ENCODE data around the gene INS.

Gene INS

GRCh38 chr11:2154889-2155288 lies 6.1 kb downstream of the INS start:
- DNase-seq, result no peak
- in situ Hi-C loops (cut with HindIII; ENCODE audit: low pct_ligation_motif_present, low pct_unique_long_range_greater_than_20kb, low sequenced_read_pairs), result no loop called here

- DNase-seq, result no peak
- in situ Hi-C loops (cut with HindIII; ENCODE audit: low pct_ligation_motif_present, low pct_unique_long_range_greater_than_20kb, low sequenced_read_pairs), result no loop called here
Measured at GRCh38 chr11:2154195-2154585, 6.8 kb downstream of the INS start.

- no peak for DNase-seq
- in situ Hi-C loops (cut with HindIII; ENCODE audit: low pct_ligation_motif_present, low pct_unique_long_range_greater_than_20kb, low sequenced_read_pairs), result no loop called here
Measured at GRCh38 chr11:2153581-2154194, 7.3 kb downstream of the INS start.

DNA sequence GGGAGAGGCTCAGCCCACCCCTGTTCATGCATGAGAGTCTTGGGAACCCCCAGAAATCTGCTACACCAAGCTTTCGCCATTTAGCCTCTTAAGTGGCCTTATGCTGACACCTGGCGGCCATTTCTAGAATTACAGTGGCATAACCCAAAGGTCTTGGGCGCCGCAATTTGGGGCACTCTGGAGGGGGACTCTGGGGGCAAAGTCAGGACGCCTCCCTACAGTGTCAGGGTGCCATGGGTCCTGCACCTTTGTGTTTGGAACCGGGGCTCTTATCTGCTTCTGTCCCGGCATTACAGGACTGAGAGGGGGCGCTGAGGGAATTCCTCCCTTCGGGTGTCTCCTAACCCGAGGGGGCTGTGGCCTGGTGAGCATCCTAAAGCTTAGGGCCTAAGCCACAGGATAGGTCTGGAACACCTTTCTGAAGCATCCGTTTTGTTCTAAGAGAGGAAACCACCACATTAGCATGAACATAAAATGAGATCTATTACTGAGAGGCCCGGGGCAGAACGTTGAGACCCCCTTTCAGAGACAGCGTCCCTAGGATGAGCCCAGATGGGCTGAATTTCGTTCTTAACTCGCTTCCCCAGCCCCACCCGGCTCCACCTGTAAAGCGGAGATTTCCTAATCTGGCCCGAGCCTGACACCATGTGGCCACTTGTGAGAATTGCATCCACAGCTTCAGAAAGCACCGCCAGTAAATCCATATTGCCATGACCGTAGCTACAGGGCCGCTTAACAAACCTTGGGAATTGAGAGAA lies 9.3 kb downstream of the INS start:
- in situ Hi-C loops (cut with HindIII; ENCODE audit: low pct_ligation_motif_present, low pct_unique_long_range_greater_than_20kb, low sequenced_read_pairs), result no loop called here
- DNase-seq, result peak; percentile 70

GRCh38 chr11:2149864-2150847 lies 10.9 kb downstream of the INS start:
- DNase-seq, result peak; percentile 47
- in situ Hi-C loops (cut with HindIII; ENCODE audit: low pct_ligation_motif_present, low pct_unique_long_range_greater_than_20kb, low sequenced_read_pairs), result no loop called here

- in situ Hi-C loops (cut with HindIII; ENCODE audit: low pct_ligation_motif_present, low pct_unique_long_range_greater_than_20kb, low sequenced_read_pairs), result no loop called here
Measured at GRCh38 chr11:2149460-2149859, 11.5 kb downstream of the INS start.

GRCh38 chr11:2148595-2148994 lies 12.4 kb downstream of the INS start:
- in situ Hi-C loops (cut with HindIII; ENCODE audit: low pct_ligation_motif_present, low pct_unique_long_range_greater_than_20kb, low sequenced_read_pairs), result no loop called here

More at GRCh38 chr11:2149460-2149859, 11.5 kb downstream of the INS start:
- no peak for DNase-seq

GRCh38 chr11:2147391-2147790 lies 13.6 kb downstream of the INS start:
- DNase-seq, result no peak
- in situ Hi-C loops (cut with HindIII; ENCODE audit: low pct_ligation_motif_present, low pct_unique_long_range_greater_than_20kb, low sequenced_read_pairs), result no loop called here

More at GRCh38 chr11:2148595-2148994, 12.4 kb downstream of the INS start:
- DNase-seq, result no peak

DNA sequence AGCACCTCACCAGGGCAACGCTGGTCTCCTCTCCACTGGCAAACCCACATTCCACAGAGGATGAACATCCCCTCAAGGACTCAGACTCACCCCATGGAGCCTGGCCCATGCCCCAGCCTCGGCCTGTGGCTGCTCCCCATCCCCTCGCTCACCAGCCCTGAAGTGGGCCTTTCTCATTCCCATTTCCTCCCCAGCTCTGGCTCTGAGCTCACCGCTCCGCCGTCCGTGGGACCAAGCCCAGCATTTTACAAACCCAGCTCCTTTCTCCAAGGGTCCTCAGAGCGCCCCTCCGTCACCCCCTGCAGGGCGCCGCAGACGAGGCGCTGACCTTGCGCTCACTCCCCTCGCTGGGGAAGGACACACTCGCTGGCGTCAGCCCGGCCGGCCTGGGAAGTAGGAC lies 15.0 kb downstream of the INS start:
- in situ Hi-C loops (cut with HindIII; ENCODE audit: low pct_ligation_motif_present, low pct_unique_long_range_greater_than_20kb, low sequenced_read_pairs), result no loop called here
- DNase-seq, result no peak

- DNase-seq, result no peak
- in situ Hi-C loops (cut with HindIII; ENCODE audit: low pct_ligation_motif_present, low pct_unique_long_range_greater_than_20kb, low sequenced_read_pairs), result no loop called here
Measured at GRCh38 chr11:2144544-2145248, 16.3 kb downstream of the INS start.

GRCh38 chr11:2143799-2144543 lies 17.0 kb downstream of the INS start:
- no peak for DNase-seq
- in situ Hi-C loops (cut with HindIII; ENCODE audit: low pct_ligation_motif_present, low pct_unique_long_range_greater_than_20kb, low sequenced_read_pairs), result no loop called here

GRCh38 chr11:2143477-2143798 lies 17.6 kb downstream of the INS start:
- DNase-seq, result no peak
- in situ Hi-C loops (cut with HindIII; ENCODE audit: low pct_ligation_motif_present, low pct_unique_long_range_greater_than_20kb, low sequenced_read_pairs), result no loop called here

GRCh38 chr11:2142762-2143202 lies 18.2 kb downstream of the INS start:
- in situ Hi-C loops (cut with HindIII; ENCODE audit: low pct_ligation_motif_present, low pct_unique_long_range_greater_than_20kb, low sequenced_read_pairs), result no loop called here
- DNase-seq, result no peak

DNA sequence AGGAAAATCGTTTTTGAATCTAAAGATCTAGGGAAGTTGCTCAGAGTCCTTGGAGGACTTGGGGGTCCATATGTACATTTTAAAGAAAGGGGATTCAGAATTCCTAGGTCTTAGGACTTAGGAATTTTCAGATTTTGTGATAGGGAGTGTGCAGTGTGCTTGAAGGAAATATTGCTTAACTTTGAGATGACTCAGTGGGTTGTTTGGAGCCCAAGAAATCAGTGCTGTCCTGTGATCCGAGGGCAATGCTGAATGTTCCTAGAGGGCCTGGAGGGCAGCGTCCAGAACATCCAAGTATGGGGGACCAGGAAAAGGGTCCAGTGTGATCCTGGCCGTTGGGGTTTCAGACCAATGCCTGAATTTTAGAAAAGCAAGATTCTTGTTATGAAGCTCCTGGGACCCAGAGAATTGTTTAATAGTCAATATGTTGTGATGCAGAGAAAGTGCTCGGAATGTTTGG lies 18.7 kb downstream of the INS start:
- in situ Hi-C loops (cut with HindIII; ENCODE audit: low pct_ligation_motif_present, low pct_unique_long_range_greater_than_20kb, low sequenced_read_pairs), result no loop called here
- no peak for DNase-seq

- in situ Hi-C loops (cut with HindIII; ENCODE audit: low pct_ligation_motif_present, low pct_unique_long_range_greater_than_20kb, low sequenced_read_pairs), result no loop called here
- no peak for DNase-seq
Measured at GRCh38 chr11:2140411-2141400, 20.3 kb downstream of the INS start.

- DNase-seq, result no peak
- in situ Hi-C loops (cut with HindIII; ENCODE audit: low pct_ligation_motif_present, low pct_unique_long_range_greater_than_20kb, low sequenced_read_pairs), result no loop called here
Measured at GRCh38 chr11:2139621-2140337, 21.2 kb downstream of the INS start.
